Mesendoderm (in vitro differentiated cells): ENCODE data around the gene CTAGE15. TPM values are rescaled to one million over a fixed set of nuclear protein-coding genes. Genes with fewer than 3 reads are reported as not detected.
"Not testable (repeated sequence)": the region's sequence is repeated elsewhere in the genome, so short reads cannot be mapped to it uniquely, and the experiment has no call there.

Source experiments
- DNase-seq: peaks from one replicate; pipeline ENCODE4 v3.0.0; 2013
- H2AK5ac ChIP-seq: 2 replicates; pipeline ENCODE4 v1.6.1; 2013; ENCODE audit warnings: low read length, inconsistent platforms
- H2BK120ac ChIP-seq: 2 replicates; pipeline ENCODE4 v1.6.1; 2013; ENCODE audit warnings: low read depth, mild to moderate bottlenecking, low read length, moderate library complexity, mixed read lengths
- H2BK15ac ChIP-seq: replicated peaks from 2 replicates; pipeline ENCODE4 v1.6.1; 2013; ENCODE audit warnings: low read depth, mild to moderate bottlenecking, moderate library complexity
- H2BK5ac ChIP-seq: 2 replicates; pipeline ENCODE4 v1.6.1; 2013; ENCODE audit warnings: low read length, inconsistent platforms
- H3K18ac ChIP-seq: 2 replicates; pipeline ENCODE4 v1.6.1; 2013; ENCODE audit warnings: mild to moderate bottlenecking, low read length, mixed read lengths
- H3K23ac ChIP-seq: one replicate; pipeline ENCODE4 v1.6.1; 2013; ENCODE audit warnings: low read length
- H3K27ac ChIP-seq: 2 replicates; pipeline ENCODE4 v1.5.1; 2013; ENCODE audit warnings: low read depth, mild to moderate bottlenecking, inconsistent platforms, low read length, moderate library complexity
- H3K27me3 ChIP-seq: 2 replicates; pipeline ENCODE4 v1.6.1; 2013; ENCODE audit warnings: low read length, control low read depth, mild to moderate bottlenecking, inconsistent platforms; ENCODE audit not compliant: insufficient read depth, poor library complexity
- H3K36me3 ChIP-seq: 2 replicates; pipeline ENCODE4 v1.6.1; 2013; ENCODE audit warnings: low read length, inconsistent platforms; ENCODE audit not compliant: control insufficient read depth, insufficient read depth
- H3K4ac ChIP-seq: one replicate; pipeline ENCODE4 v1.6.1; 2013; ENCODE audit warnings: low read depth, mild to moderate bottlenecking, low read length, moderate library complexity
- H3K4me1 ChIP-seq: 2 replicates; pipeline ENCODE4 v1.6.1; 2013; ENCODE audit warnings: low read depth, low read length, inconsistent platforms; ENCODE audit not compliant: control insufficient read depth
- H3K4me2 ChIP-seq: 2 replicates; pipeline ENCODE4 v1.6.1; 2013; ENCODE audit warnings: low read length
- H3K4me3 ChIP-seq: 2 replicates; pipeline ENCODE4 v1.5.1; 2013; ENCODE audit warnings: mild to moderate bottlenecking, low read length
- H3K56ac ChIP-seq: one replicate; pipeline ENCODE4 v1.6.1; 2013; ENCODE audit warnings: low read length
- H3K79me1 ChIP-seq: 2 replicates; pipeline ENCODE4 v1.6.1; 2013; ENCODE audit warnings: low read length, inconsistent platforms
- H3K79me2 ChIP-seq: 2 replicates; pipeline ENCODE4 v1.6.1; 2013; ENCODE audit warnings: mild to moderate bottlenecking, low read length; ENCODE audit not compliant: control insufficient read depth, insufficient read depth
- H3K9ac ChIP-seq: 2 replicates; pipeline ENCODE4 v1.6.1; 2013; ENCODE audit warnings: low read length, inconsistent platforms
- H4K5ac ChIP-seq: one replicate; pipeline ENCODE4 v1.6.1; 2013; ENCODE audit warnings: low read length
- H4K8ac ChIP-seq: one replicate; pipeline ENCODE4 v1.6.1; 2013; ENCODE audit warnings: low read depth, mild to moderate bottlenecking, control low read depth, low read length, moderate library complexity
- WGBS: extraction: QIAGEN DNeasy Blood & Tissue Kit; methylation state at CpG from one replicate; pipeline ENCODE4 v1.1.7; 2013; ENCODE audit warnings: low lambda C conversion rate, missing lambda C conversion rate; ENCODE audit not compliant: insufficient coverage; ENCODE audit errors: extremely low coverage; 5-methylcytosine and 5-hydroxymethylcytosine counted together
- small RNA-seq: library from polyadenylated mRNA; stranded (forward); fragments of <200 nt; extraction: miRNeasy Mini kit (QIAGEN cat#:217004); gene quantifications from one replicate; pipeline ENCODE3, GENCODE V24; 2013; ENCODE audit not compliant: insufficient read depth

Gene CTAGE15

GRCh38 chr7:143620058-143620457 is 48.5 kb downstream of the CTAGE15 start:
- H3K36me3 ChIP-seq: not testable (repeated sequence)

GRCh38 chr7:143620646-143621045 is 49.0 kb downstream of the CTAGE15 start, which contains the start of gene TCAF2:
TSS of gene TCAF2 (plus strand) at chr7:143620974.
- not testable (repeated sequence) for H2AK5ac ChIP-seq, H3K23ac ChIP-seq, H4K8ac ChIP-seq, H3K79me2 ChIP-seq, H3K79me1 ChIP-seq, H3K4me1 ChIP-seq, H2BK5ac ChIP-seq, H3K4ac ChIP-seq, H3K56ac ChIP-seq, H2BK120ac ChIP-seq, H3K27me3 ChIP-seq, H3K18ac ChIP-seq, H4K5ac ChIP-seq, DNase-seq, H3K27ac ChIP-seq, H2BK15ac ChIP-seq, H3K4me3 ChIP-seq, H3K36me3 ChIP-seq, H3K9ac ChIP-seq, H3K4me2 ChIP-seq
- no CpG with 5 or more reads among the region's 38 CpGs for WGBS

More at GRCh38 chr7:143620058-143620457, 48.5 kb downstream of the CTAGE15 start:
- not testable (repeated sequence) for H3K27ac ChIP-seq, H3K4ac ChIP-seq, H3K79me1 ChIP-seq, H3K9ac ChIP-seq, H4K8ac ChIP-seq, H3K4me1 ChIP-seq, H4K5ac ChIP-seq, H2AK5ac ChIP-seq, H2BK120ac ChIP-seq, H3K23ac ChIP-seq, H3K56ac ChIP-seq, H3K4me3 ChIP-seq, H3K4me2 ChIP-seq, H3K18ac ChIP-seq, DNase-seq, H3K27me3 ChIP-seq, H2BK15ac ChIP-seq, H3K79me2 ChIP-seq, H2BK5ac ChIP-seq
- no CpG with 5 or more reads among the region's 23 CpGs for WGBS

DNA sequence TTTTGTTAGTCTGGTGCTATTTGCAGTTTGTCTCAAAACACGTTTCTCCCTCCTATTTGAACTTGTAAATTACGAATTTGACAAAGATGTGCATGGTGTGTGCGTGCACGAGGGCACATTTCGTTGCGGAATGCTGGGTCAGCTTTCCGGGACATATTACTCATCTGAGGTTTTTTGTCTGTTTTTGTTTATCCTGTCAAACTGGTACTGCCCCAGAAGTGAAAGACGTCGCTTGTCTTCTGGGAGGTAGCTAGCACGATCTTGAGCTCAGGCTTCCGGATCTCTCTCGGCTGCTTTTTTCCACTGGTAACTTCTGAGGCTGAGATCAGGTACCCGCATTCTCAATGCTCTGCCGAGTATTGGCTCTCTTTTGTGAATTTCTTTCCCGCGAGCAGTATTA is 49.6 kb downstream of the CTAGE15 start:
- H3K27me3 ChIP-seq, H4K8ac ChIP-seq, H3K4ac ChIP-seq: not testable (repeated sequence)

DNA sequence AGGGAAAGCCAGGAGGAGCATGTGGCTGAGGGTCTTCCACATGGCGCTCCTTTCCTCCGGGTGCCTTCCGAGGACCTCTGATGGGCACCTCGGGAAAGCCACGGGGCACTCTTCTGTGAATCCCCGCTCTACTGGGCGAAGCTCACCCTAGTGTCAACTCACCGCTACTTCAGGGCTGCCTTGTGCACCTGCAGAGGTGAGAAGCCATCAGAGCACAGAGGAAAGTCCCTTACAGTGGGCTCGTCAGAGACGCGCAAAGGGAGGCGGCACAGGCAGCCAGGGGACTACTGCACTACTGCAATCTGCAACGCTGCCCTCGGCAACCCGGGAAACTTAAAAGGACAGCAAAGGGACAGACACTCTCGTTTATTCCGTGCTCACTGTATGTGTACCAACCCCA is 50.5 kb downstream of the CTAGE15 start:
- not testable (repeated sequence) for H3K27me3 ChIP-seq, H2BK120ac ChIP-seq, H3K36me3 ChIP-seq, H4K5ac ChIP-seq, H3K79me1 ChIP-seq, H2BK15ac ChIP-seq, H3K18ac ChIP-seq, H2BK5ac ChIP-seq, H3K4me3 ChIP-seq, H3K27ac ChIP-seq, H3K56ac ChIP-seq, H2AK5ac ChIP-seq, DNase-seq, H3K79me2 ChIP-seq, H4K8ac ChIP-seq, H3K4me1 ChIP-seq, H3K4me2 ChIP-seq, H3K4ac ChIP-seq, H3K23ac ChIP-seq, H3K9ac ChIP-seq
- no CpG with 5 or more reads among the region's 17 CpGs for WGBS

More for the DNA sequence above, 49.6 kb downstream of the CTAGE15 start:
- H3K27ac ChIP-seq, H3K79me1 ChIP-seq, H3K18ac ChIP-seq, H3K56ac ChIP-seq, H3K4me2 ChIP-seq, H3K4me3 ChIP-seq, H2AK5ac ChIP-seq, H2BK120ac ChIP-seq, H4K5ac ChIP-seq, H3K4me1 ChIP-seq, H2BK5ac ChIP-seq, H3K36me3 ChIP-seq, H3K79me2 ChIP-seq, H3K9ac ChIP-seq, H3K23ac ChIP-seq, DNase-seq, H2BK15ac ChIP-seq: not testable (repeated sequence)
- WGBS: no CpG with 5 or more reads among the region's 16 CpGs

Small RNAs within 50 kb of the gene (small RNA-seq; reads per million reads assigned to genes)
- gene AC073264.2 (not detected), gene RNU6-162P (not detected)
